Uterus (tissue), 2 donors: ENCODE data around the gene FSHR.

Experiments
- CTCF ChIP-seq, 4 experiments: fragments of 200-600 bp in 2 of 4; fragments of 450-650 bp in 2 of 4; sonication (generic) in 2 of 4; IDR thresholded peaks; one replicate each; pipeline ENCODE4 v1.5.1; 2016 to 2019; ENCODE audit warnings: antibody characterized with exemption in 4 of 4, mild to moderate bottlenecking in 2 of 4, moderate library complexity in 1 of 4
- POLR2A ChIP-seq, 2 donors: fragments of 450-650 bp; IDR thresholded peaks; one replicate each; pipeline ENCODE4 v1.6.1; 2016; ENCODE audit warnings: antibody characterized with exemption in 2 of 2, mild to moderate bottlenecking in 1 of 2, moderate library complexity in 1 of 2

- no peak for TF ChIP-seq CTCF (IDR thresholded peaks at IDR 0.05)
- TF ChIP-seq POLR2A (IDR thresholded peaks at IDR 0.05) = no peak
Observed at GRCh38 chr2:49192036-49192435, 37.7 kb upstream of the FSHR start.
